HG02571 (cell line): ENCODE results near the gene RPL4.

Experiments
- ATAC-seq: cut with Tn5 transposase; IDR thresholded peaks from one replicate; pipeline ENCODE4 v1.9.1; 2021; ENCODE audit warnings: mild to moderate bottlenecking, moderate library complexity; ENCODE audit not compliant: unreplicated experiment

Gene RPL4

GRCh38 chr15:66459818-66460615 lies 44.6 kb downstream of the RPL4 start:
- ATAC-seq, result no peak

DNA sequence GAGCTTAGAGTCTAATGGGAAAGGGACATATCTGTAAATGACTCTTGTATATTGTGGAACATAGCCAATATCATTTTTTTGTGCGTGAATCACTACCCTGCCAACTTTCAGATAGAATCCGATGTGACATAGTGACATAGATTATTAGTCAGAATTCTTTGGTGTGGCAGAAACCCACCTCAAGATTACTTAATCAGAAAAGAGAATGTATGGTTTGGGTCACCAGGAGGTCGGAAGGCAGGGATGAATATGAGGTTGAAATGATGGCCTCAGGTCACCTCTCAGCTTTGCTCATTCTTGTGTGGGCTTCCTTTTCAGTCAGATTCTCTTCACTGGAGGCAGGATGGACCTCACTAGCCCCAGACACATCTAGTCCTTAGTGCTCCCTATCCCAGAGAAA lies 48.4 kb downstream of the RPL4 start:
- no peak for ATAC-seq

DNA sequence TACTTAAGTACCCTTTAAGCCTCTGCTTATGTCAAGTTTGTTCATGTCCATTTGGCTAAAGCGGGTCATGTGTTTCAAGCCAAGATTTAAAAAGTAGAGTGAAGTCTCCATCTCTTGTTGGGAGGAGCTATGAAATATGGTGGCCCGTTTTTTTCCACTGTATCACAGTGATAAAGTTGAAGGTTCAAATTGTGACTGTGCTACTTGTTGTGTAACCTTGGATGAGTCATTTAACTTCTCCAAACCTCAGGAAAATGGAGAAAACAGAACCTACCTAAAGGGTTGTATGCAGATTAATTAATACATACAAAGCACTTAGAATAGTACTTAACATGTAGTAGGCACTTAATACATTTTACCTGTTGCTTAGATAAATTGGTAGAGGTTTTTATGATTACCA lies 50.5 kb downstream of the RPL4 start:
- no peak for ATAC-seq

- ATAC-seq, result no peak
Observed at GRCh38 chr15:66452971-66453580, 51.6 kb downstream of the RPL4 start.

DNA sequence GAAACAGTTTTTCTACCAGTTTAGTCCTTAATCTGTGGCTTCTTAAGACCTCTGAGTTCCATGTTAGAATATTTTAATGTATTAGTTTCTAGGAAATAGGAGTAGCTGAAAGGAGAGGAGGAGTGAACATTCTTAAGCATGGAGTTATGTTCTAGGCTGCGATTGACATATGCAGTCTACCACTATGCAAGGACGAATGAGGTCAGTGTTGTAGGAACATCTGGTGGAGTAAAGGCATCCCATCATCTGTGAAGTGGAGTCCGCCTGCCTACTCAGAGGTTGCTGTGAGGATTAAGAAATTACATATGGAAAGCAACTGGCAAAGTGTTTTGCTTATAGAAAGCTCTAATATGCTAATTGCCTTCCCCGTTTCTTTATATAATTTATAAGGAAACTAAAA lies 52.2 kb downstream of the RPL4 start:
- ATAC-seq, result no peak
